ENCODE measurements around the gene PTTG1IP. TPM values are rescaled to one million over a fixed set of nuclear protein-coding genes. Genes with fewer than 3 reads are reported as not detected.

The PTTG1IP gene
- total RNA-seq, 4 donors from 2014 or later: 175 to 328 (median 234) TPM

DNA sequence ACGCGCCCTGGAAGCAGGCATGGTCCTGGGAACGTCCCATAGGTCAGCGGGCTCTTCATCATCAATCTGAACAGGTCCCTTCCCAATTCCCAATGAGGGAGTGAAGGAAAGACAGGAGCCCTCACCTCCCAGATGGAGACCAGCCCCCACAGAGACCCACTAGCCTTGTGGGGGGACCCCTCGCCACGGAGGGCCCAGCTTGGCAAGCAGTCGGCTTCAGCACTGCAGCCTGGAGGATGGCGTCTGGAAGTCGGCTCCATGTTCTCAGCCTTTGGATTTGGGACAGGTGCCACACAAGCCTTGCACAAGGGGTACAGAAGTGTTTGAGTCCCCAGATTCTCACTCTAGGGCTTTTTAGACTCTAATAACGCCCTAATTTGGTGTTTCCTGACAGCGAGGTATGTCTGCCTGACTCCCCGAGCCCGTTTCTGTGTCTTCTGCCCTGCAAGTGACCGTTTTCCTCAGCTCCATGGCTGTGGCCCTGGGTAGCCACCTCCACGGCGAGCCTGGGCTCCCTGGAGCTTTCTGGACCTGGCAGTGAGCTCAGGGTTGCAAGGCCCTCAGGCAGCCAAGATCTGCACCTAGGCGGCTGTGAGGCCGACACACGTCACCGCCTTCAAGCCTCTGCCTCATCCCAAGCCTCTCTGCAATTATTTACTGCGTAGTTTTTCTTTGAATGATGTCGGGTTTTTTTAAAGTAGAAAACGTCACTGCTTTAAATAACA lies 30.6 kb downstream of the PTTG1IP start:
- Histone ChIP-seq H3K4me1 (peaks cover 0 to 21% (median 17%) of the 10 kb centered on the region in 4 donors), H3K9me3 (no peaks in the 10 kb centered on the region), H3K4me3 (no peak overlapping the region), H3K36me3 (no peaks in the 10 kb centered on the region), H3K27me3 (peaks cover 0 to 13% of the 10 kb centered on the region in 2 donors), H3K27ac (no peak overlapping the region)
- DNase-seq (ENCODE audit: low spot score in 2 of 2): no peak
- 81 to 86% methylated on average over 22 to 23 of the region's 23 CpGs for WGBS, 2 donors
- TF ChIP-seq EP300 (IDR thresholded peaks at IDR 0.05) (no peak), POLR2A (IDR thresholded peaks at IDR 0.05) (no peak), CTCF (IDR thresholded peaks at IDR 0.05) (no peak)

DNA sequence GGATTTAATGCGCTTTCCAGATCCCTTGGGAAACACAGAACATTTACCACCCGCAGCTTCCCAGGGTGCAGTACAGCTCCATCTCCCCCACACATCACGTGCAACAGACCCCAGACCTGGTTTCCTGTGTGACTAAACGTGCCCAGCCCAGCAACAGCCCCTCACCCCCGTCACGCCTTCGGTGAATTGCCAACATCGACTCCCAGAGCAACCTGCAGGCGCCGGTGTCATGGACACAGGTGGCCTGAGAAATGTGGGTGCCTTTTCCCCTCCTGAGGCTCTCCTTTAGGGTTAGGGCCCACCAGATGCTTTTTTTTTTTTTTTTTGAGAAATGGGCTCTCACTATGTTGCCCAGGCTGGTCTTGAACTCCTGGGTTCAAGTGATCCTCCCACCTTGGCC lies 31.4 kb downstream of the PTTG1IP start:
- Histone ChIP-seq H3K27me3 (peaks cover 0 to 13% of the 10 kb centered on the region in 2 donors), H3K4me3 (no peak overlapping the region), H3K4me1 (peaks cover 0 to 20% (median 17%) of the 10 kb centered on the region in 4 donors), H3K9me3 (no peaks in the 10 kb centered on the region), H3K36me3 (no peaks in the 10 kb centered on the region), H3K27ac (no peak overlapping the region)
- DNase-seq (ENCODE audit: low spot score in 2 of 2): no peak
- 80 to 82% methylated on average over 10 of the region's 10 CpGs for WGBS, 2 donors
- TF ChIP-seq POLR2A (IDR thresholded peaks at IDR 0.05): no peak
- no peak for TF ChIP-seq EP300 (IDR thresholded peaks at IDR 0.05)
- no peak for TF ChIP-seq CTCF (IDR thresholded peaks at IDR 0.05)

GRCh38 chr21:44840771-44841170 lies 32.7 kb downstream of the PTTG1IP start:
- H3K27me3 ChIP-seq: peaks cover 0 to 13% of the 10 kb centered on the region in 2 donors
- H3K27ac ChIP-seq: no peak overlapping the region
- no peaks in the 10 kb centered on the region for H3K36me3 ChIP-seq
- 58 to 66% methylated on average over 4 to 11 of the region's 11 CpGs for WGBS, 2 donors
- DNase-seq (ENCODE audit: low spot score in 2 of 2): no peak
- TF ChIP-seq EP300 (IDR thresholded peaks at IDR 0.05) (no peak), CTCF (IDR thresholded peaks at IDR 0.05) (no peak), POLR2A (IDR thresholded peaks at IDR 0.05) (no peak)
- H3K4me1 ChIP-seq: peaks cover 0 to 11% (median 4%) of the 10 kb centered on the region in 4 donors
- H3K9me3 ChIP-seq: no peaks in the 10 kb centered on the region
- H3K4me3 ChIP-seq: no peak overlapping the region

GRCh38 chr21:44838951-44839350 lies 34.5 kb downstream of the PTTG1IP start:
- Histone ChIP-seq H3K36me3 (no peaks in the 10 kb centered on the region), H3K9me3 (no peaks in the 10 kb centered on the region), H3K4me3 (no peak overlapping the region), H3K27me3 (peaks cover 0 to 13% of the 10 kb centered on the region in 2 donors), H3K27ac (no peak overlapping the region), H3K4me1 (peaks cover 0 to 5% (median 0%) of the 10 kb centered on the region in 4 donors)
- 75 to 80% methylated on average over 9 of the region's 9 CpGs for WGBS, 2 donors
- no peak for DNase-seq (ENCODE audit: low spot score in 2 of 2)
- TF ChIP-seq EP300 (IDR thresholded peaks at IDR 0.05) (no peak), CTCF (IDR thresholded peaks at IDR 0.05) (no peak)

DNA sequence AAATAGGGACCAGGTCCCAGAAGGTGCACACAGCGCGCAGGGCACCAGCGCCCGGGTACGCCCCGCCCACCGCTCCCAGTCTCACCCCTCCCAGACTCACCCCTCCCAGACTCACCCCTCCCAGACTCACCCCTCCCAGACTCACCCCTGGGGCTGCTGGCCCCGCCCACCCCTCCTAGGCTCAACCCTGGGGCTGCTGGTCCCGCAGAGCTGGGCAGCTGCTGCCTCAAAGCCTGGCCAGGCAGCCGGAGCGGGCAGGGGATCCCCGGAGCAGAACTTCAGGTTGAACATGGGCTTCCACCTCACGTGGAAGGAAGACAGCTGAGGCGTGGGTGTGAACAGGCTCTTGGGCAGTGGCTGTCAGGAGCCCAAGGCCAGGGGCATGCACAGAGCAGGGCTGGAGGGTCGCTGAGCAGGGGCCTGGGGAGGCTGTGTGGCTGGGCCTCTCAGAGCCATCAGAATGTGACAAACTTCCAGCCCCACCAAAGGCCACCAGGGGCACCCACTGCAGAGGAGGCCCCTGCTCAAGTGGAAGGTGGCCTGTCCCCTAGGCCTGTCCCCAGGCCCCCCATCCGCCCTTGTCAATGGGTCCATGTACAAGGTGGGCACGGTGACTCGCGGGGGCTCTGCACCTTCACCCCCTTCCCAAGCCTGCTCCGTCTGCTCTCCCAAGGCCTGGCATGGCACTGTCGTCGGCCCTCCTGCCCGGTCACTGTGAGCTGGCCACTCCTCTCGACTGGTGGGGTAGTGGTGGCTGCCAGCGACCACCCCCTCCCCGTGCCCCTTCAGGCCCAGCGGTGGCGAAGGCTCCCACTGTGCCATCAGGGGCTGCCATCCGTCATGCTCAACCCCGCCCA lies 35.2 kb downstream of the PTTG1IP start:
- DNase-seq (ENCODE audit: low spot score in 2 of 2): no peak
- WGBS, 2 donors: 82 to 87% methylated on average over 28 to 29 of the region's 30 CpGs
- Histone ChIP-seq H3K4me1 (peaks cover 0 to 5% (median 0%) of the 10 kb centered on the region in 4 donors), H3K9me3 (no peaks in the 10 kb centered on the region), H3K27ac (no peak overlapping the region), H3K4me3 (no peak overlapping the region), H3K27me3 (peaks cover 0 to 13% of the 10 kb centered on the region in 2 donors), H3K36me3 (no peaks in the 10 kb centered on the region)
- TF ChIP-seq POLR2A (IDR thresholded peaks at IDR 0.05) (no peak), EP300 (IDR thresholded peaks at IDR 0.05) (no peak), CTCF (IDR thresholded peaks at IDR 0.05) (no peak)

Measured in tibial nerve (tissue), 4 donors.